Activated naive CD4-positive, alpha-beta T cell treated with anti-CD3 and anti-CD28 coated beads, Interleukin-2, amount 10 ng/mL, durations not matched to agents 7 days and 5 days (primary cell): Measurements from ENCODE around the gene BCR.
A peak's percentile ranks its signal among the peaks of the same experiment; 100 is the strongest.

Experiments used
- CTCF ChIA-PET: fragments of 350-600 bp; sonication (Branson Sonifier 250); formaldehyde crosslinking; loops from one replicate; lab custom pipeline; 2021; ENCODE audit warnings: antibody characterized with exemption; lab: Charles Lee
- DNase-seq: peaks from one replicate; pipeline ENCODE4 v3.0.0-alpha.2; 2020
- H3K27ac Mint-ChIP-seq: one replicate; pipeline ENCODE4 v1.8.0; 2021; ENCODE audit warnings: mild to moderate bottlenecking, moderate library complexity, mixed read lengths
- H3K27me3 Mint-ChIP-seq: one replicate; pipeline ENCODE4 v1.8.0; 2021; ENCODE audit warnings: mild to moderate bottlenecking, mixed read lengths
- H3K36me3 Mint-ChIP-seq: one replicate; pipeline ENCODE4 v1.8.0; 2021; ENCODE audit warnings: mixed read lengths
- H3K4me1 Mint-ChIP-seq: one replicate; pipeline ENCODE4 v1.8.0; 2021; ENCODE audit warnings: mixed read lengths
- H3K4me3 Mint-ChIP-seq: one replicate; pipeline ENCODE4 v1.8.0; 2021; ENCODE audit warnings: mild to moderate bottlenecking, moderate library complexity, mixed read lengths
- H3K9me3 Mint-ChIP-seq: one replicate; pipeline ENCODE4 v1.8.0; 2021; ENCODE audit warnings: mixed read lengths

BCR gene

DNA sequence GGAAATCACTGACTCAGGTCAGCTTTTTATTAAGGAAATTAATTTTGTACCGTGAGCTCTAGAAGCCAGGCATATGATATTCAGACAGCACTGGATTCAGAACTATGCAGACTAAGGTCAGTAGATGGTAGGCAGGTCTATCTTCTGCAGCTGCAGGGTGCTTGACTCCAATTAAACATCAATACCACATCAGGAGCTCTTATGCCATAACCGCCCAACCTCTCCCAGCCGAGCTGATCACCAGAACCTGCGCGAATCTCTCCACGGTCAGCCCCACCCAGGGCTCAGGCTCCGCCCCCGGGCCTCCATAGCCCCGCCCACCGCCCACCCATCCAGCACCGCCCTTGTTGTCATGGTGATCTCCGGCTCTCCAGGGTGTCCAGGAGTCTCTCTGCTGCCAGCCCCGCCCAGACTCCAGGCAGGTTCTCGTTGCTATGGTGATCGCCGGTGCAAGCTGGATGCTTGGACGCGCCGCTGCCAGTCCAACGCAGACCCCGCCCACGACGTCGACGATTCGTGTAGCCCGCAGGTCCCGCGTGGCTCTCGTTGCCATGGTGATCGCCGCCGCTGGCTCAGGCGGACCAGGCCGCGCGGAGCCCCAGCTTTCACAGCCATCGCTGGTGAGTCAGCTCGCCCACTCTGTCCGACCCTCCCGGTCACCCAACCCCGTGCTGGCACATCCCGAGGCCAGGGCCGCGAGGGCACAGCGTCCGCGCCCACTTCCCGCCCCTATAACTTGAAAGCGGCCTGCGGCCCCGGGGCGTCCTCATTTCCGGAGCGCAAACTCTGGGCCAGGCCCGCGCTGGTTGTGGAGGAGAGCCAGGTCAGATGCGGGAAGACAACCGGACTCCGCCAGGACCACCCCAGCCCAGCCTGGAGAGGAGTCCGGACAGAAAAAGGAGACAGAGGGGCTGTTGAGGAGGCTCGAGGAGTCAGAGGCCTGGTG is 35.1 kb upstream of the BCR start, which contains the start of gene RAB36:
RAB36 (plus strand) TSS at position 546 of the 946 bp plus-strand sequence. CDS start 1,140 bp downstream, outside the sequence.
- Mint-ChIP-seq H3K27me3 (peaks cover 40% of the 10 kb centered on the region), H3K27ac (no peak within 1 kb of the TSS), H3K4me3 (peak within 1 kb of the TSS; percentile 65), H3K36me3 (no peaks in the 10 kb centered on the region), H3K9me3 (no peaks in the 10 kb centered on the region), H3K4me1 (peaks cover 51% of the 10 kb centered on the region)
- peak; percentile 94 for DNase-seq
- CTCF ChIA-PET, result no interaction called here

DNA sequence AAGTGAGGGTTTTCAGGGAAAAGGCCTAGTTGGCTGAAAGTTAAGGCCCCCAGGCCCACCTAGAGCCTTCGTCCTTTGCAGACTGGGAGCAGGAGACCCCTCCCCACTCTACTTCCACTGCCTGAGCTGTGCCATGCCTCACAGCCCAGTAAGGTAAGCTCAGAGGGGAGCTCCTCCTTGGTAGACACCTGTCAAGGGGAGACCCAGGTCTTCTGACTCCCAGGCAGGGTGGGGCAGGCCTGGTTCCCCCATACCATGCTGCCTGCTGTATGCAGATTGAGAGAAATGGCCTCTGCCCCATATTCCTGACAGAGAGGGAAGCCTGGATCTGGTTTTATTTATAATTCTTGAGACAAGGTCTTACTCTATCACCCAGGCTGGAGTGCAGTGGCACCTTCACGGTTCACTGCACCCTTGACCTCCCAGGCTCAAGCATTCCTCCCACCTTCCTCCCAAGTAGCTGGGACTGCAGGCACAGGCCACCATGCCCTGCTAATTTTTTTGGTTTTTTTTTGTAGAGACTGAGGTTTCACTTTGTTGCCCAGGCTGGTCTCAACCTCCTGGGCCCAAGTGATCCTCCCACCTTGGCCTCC is 34.3 kb upstream of the BCR start:
- H3K4me3 Mint-ChIP-seq, result no peak overlapping the region
- H3K36me3 Mint-ChIP-seq, result no peaks in the 10 kb centered on the region
- CTCF ChIA-PET, result no interaction called here
- peaks cover 43% of the 10 kb centered on the region for H3K4me1 Mint-ChIP-seq
- no peak overlapping the region for H3K27ac Mint-ChIP-seq
- H3K27me3 Mint-ChIP-seq, result peaks cover 44% of the 10 kb centered on the region
- no peaks in the 10 kb centered on the region for H3K9me3 Mint-ChIP-seq
- DNase-seq, result no peak

- Mint-ChIP-seq H3K27ac (no peak overlapping the region), H3K4me1 (peaks cover 38% of the 10 kb centered on the region), H3K27me3 (peaks cover 46% of the 10 kb centered on the region), H3K4me3 (no peak overlapping the region), H3K36me3 (no peaks in the 10 kb centered on the region), H3K9me3 (no peaks in the 10 kb centered on the region)
- CTCF ChIA-PET, result interaction anchor here (0.7 to 1.6 kb wide), 3 partner anchors 11 to 186 kb away, joined by 3 to 5 read pairs (median 4); no protein-coding TSS in a partner anchor
- no peak for DNase-seq
Observed at GRCh38 chr22:23146478-23147205, 33.7 kb upstream of the BCR start.

DNA sequence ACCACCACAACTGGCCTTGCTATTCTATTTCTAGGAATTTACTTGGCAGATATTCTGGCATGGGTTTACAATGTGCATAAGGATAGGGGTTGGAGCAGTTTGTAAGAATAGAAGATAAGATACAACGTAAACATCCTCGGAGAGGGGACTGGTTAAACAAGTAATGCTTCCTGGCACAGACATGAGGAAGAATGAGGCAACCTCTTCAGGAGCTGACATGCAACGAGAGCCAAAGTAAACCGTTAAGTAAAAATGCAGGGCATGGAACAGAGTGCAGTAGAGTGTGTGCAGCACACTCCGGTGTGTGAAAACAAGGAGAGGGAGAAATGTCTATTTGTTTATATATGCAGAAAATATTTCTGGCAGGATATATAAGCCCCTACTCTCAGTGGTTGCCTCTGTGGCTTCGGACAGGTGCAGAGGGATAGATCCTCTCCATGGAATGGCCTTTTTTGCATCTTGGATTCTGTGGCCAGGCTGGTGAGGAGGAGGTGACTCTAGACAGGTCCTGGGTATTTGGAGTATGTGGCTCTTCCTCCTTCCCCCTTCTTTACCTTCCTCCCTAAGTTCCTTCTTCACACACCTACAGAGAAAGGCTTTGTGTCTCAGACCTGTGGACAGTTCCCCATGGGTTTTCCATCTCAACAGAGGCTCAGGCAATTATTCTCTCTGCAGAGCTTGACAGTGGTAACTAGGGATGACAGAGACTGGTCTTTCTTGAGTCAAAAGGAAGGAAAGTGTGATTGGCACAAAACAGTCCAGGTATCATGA is 32.5 kb upstream of the BCR start:
- peaks cover 30% of the 10 kb centered on the region for H3K4me1 Mint-ChIP-seq
- H3K27ac Mint-ChIP-seq, result no peak overlapping the region
- H3K36me3 Mint-ChIP-seq, result no peaks in the 10 kb centered on the region
- no peak for DNase-seq
- H3K27me3 Mint-ChIP-seq, result peaks cover 46% of the 10 kb centered on the region
- H3K4me3 Mint-ChIP-seq, result no peak overlapping the region
- CTCF ChIA-PET, result interaction anchor here (1.6 kb wide), 1 partner anchor 10 kb away, joined by 5 read pairs; no protein-coding TSS in a partner anchor
- no peaks in the 10 kb centered on the region for H3K9me3 Mint-ChIP-seq

DNA sequence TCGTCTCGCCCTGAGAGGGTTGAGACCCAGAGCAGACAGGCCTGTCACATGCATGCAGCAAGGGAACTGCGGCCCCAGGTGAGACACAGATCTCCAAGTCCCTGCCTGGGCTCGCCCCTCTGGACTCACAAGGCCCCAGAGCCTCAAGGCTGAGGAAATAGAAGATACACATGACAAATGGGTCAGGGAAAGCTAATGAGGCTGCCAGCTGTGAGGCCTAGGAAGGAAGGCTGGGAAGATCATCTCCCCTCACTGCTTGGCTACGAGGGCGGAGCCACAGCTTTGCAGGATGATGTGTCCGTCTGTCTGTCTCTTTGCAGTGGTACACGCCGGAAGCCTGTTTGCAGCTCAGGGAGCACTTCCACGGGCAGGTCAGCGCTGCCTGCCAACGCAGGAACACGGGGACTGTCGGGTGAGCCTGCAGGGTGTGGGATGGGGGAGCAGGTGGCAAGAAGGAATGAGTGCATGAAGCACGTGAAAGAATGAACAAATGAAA is 30.5 kb upstream of the BCR start:
- no peak overlapping the region for H3K4me3 Mint-ChIP-seq
- peaks cover 25% of the 10 kb centered on the region for H3K4me1 Mint-ChIP-seq
- no peaks in the 10 kb centered on the region for H3K9me3 Mint-ChIP-seq
- peaks cover 46% of the 10 kb centered on the region for H3K27me3 Mint-ChIP-seq
- CTCF ChIA-PET, result interaction anchor here (0.6 kb wide), 1 partner anchor 338 kb away, joined by 3 read pairs; no protein-coding TSS in a partner anchor
- DNase-seq, result no peak
- no peak overlapping the region for H3K27ac Mint-ChIP-seq
- H3K36me3 Mint-ChIP-seq, result no peaks in the 10 kb centered on the region

- Mint-ChIP-seq H3K4me3 (no peak overlapping the region), H3K36me3 (no peaks in the 10 kb centered on the region), H3K27me3 (peaks cover 37% of the 10 kb centered on the region), H3K9me3 (no peaks in the 10 kb centered on the region), H3K27ac (no peak overlapping the region), H3K4me1 (peaks cover 16% of the 10 kb centered on the region)
- no peak for DNase-seq
- CTCF ChIA-PET, result interaction anchor here (0.6 to 0.9 kb wide), 2 partner anchors 26 to 225 kb away, joined by 3 to 4 read pairs; no protein-coding TSS in a partner anchor
Observed at GRCh38 chr22:23150762-23151161, 29.5 kb upstream of the BCR start.

DNA sequence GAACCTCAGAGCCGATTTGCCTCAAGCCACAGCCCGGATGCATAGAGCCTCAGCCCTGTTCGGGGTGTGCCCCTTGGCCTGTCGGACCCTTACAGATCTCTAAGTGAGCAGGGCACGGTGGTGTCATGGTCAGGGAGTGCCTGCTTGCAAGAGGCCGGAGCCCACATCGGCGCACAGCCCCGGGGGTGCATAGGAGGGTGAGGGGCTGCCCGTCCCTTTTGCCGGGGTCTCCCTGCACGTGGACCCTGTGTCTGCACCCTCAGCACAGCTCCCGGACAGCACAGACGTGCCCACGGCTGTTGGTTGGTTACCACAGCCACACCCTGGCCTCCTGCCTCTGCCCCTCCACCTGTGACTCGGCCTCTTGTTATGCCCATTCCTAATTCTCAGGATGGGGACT is 28.5 kb upstream of the BCR start:
- DNase-seq, result no peak
- H3K27me3 Mint-ChIP-seq, result peaks cover 39% of the 10 kb centered on the region
- H3K4me3 Mint-ChIP-seq, result no peak overlapping the region
- CTCF ChIA-PET, result no interaction called here
- H3K9me3 Mint-ChIP-seq, result no peaks in the 10 kb centered on the region
- no peak overlapping the region for H3K27ac Mint-ChIP-seq
- no peaks in the 10 kb centered on the region for H3K36me3 Mint-ChIP-seq
- peaks cover 14% of the 10 kb centered on the region for H3K4me1 Mint-ChIP-seq

- H3K27ac Mint-ChIP-seq, result no peak overlapping the region
- H3K4me3 Mint-ChIP-seq, result no peak overlapping the region
- CTCF ChIA-PET, result no interaction called here
- no peak for DNase-seq
- H3K9me3 Mint-ChIP-seq, result no peaks in the 10 kb centered on the region
- H3K4me1 Mint-ChIP-seq, result peaks cover 14% of the 10 kb centered on the region
- H3K36me3 Mint-ChIP-seq, result no peaks in the 10 kb centered on the region
- H3K27me3 Mint-ChIP-seq, result peaks cover 41% of the 10 kb centered on the region
Observed at GRCh38 chr22:23152238-23153114, 27.8 kb upstream of the BCR start.

DNA sequence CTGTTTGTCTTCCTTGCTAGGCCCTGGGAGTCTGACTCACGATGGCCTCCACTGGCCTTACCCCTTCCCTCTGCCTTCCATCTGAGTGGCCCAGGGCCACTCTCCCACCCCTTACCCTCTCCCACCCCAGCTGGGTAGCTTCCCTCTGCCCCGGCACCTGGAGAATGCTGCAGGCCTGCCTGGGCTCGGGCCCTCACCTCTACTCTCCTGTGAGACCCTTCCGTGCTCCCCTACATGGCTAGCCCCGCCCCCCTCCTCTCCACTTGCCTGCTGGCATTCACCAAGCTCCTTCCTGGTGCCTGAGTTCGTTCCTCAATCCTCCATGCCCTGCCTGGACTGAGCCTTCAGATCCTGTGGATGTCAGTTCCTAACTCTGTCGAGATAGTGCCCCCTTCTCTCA is 26.3 kb upstream of the BCR start:
- H3K4me1 Mint-ChIP-seq, result peaks cover 14% of the 10 kb centered on the region
- no peak overlapping the region for H3K27ac Mint-ChIP-seq
- H3K9me3 Mint-ChIP-seq, result no peaks in the 10 kb centered on the region
- CTCF ChIA-PET, result interaction anchor here (1.0 to 1.3 kb wide), 2 partner anchors 23 to 194 kb away, joined by 3 to 4 read pairs; no protein-coding TSS in a partner anchor
- H3K27me3 Mint-ChIP-seq, result peaks cover 29% of the 10 kb centered on the region
- no peaks in the 10 kb centered on the region for H3K36me3 Mint-ChIP-seq
- no peak overlapping the region for H3K4me3 Mint-ChIP-seq
- DNase-seq, result no peak

DNA sequence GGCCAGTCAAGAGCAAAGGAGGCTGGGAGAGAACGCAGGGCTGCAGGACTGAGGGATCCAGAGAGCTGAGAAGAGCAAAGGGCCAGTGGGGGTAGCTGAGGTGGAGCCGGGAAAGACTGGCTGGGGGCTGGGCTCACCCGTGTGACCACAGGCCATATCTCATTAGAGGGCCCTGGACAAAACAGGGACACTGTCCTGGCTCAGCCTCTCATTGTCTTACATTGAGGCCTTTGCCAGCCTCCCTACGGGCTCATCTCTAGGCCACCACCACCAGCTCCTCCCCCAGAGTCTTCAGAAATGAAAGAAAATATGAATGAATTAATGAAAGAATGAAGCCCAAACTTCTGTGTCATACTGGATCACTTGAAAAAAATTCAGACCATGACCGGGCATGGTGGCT is 25.8 kb upstream of the BCR start:
- Mint-ChIP-seq H3K4me3 (no peak overlapping the region), H3K27ac (no peak overlapping the region), H3K4me1 (peaks cover 14% of the 10 kb centered on the region), H3K36me3 (no peaks in the 10 kb centered on the region), H3K9me3 (no peaks in the 10 kb centered on the region), H3K27me3 (peaks cover 24% of the 10 kb centered on the region)
- DNase-seq, result no peak
- CTCF ChIA-PET, result interaction anchor here (1.0 to 1.3 kb wide), 2 partner anchors 22 to 195 kb away, joined by 3 to 4 read pairs; no protein-coding TSS in a partner anchor

- CTCF ChIA-PET, result interaction anchor here (1.8 to 2.1 kb wide), 2 partner anchors 20 to 231 kb away, joined by 5 to 6 read pairs; no protein-coding TSS in a partner anchor
- Mint-ChIP-seq H3K4me3 (no peak overlapping the region), H3K27ac (no peak overlapping the region), H3K27me3 (peaks cover 19% of the 10 kb centered on the region), H3K4me1 (peaks cover 14% of the 10 kb centered on the region), H3K9me3 (no peaks in the 10 kb centered on the region), H3K36me3 (no peaks in the 10 kb centered on the region)
- no peak for DNase-seq
Observed at GRCh38 chr22:23155143-23155542, 25.2 kb upstream of the BCR start.

DNA sequence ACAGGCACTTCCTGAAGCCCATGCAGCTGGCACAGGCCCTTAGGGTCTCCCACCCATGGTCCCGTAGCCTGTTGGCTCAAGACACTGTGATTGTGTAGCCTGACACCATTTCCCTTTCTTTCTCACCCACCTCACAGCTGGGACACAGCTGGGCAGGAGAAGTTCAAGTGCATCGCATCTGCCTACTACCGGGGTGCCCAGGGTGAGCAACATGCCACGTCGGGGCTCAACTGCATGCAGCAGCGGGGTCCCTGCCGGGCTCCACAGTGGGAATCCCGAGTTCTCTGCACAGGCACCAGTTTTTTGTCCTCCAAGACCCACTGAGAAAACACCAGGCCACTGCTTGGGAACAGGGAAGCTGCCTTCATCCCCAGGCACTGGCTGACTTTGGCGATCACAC is 24.5 kb upstream of the BCR start:
- Mint-ChIP-seq H3K9me3 (no peaks in the 10 kb centered on the region), H3K4me1 (peaks cover 14% of the 10 kb centered on the region), H3K4me3 (no peak overlapping the region), H3K36me3 (no peaks in the 10 kb centered on the region), H3K27me3 (peaks cover 16% of the 10 kb centered on the region), H3K27ac (no peak overlapping the region)
- no peak for DNase-seq
- CTCF ChIA-PET, result interaction anchor here (1.8 to 2.1 kb wide), 2 partner anchors 19 to 230 kb away, joined by 5 to 6 read pairs; no protein-coding TSS in a partner anchor
